Tongue (tissue), 2 donors: ENCODE results near the gene ZNF660. TPM values are rescaled to one million over a fixed set of nuclear protein-coding genes. Genes with fewer than 3 reads are reported as not detected.
A peak's percentile ranks its signal among the peaks of the same experiment; 100 is the strongest.

Experiments used
- DNase-seq: peaks from one replicate; pipeline ENCODE4 v3.0.0-alpha.2; 2015
- total RNA-seq: library from RNA; depleted of rRNA; stranded (reverse); fragments of >200 nt; gene quantifications from one replicate; pipeline ENCODE4 v1.2.3, GENCODE V29; 2014

The ZNF660 gene
- total RNA-seq, 1 donor from 2014 or later = 3.4 TPM

GRCh38 chr3:44632193-44632592 lies 47.4 kb downstream of the ZNF660 start:
- no peak for DNase-seq

DNA sequence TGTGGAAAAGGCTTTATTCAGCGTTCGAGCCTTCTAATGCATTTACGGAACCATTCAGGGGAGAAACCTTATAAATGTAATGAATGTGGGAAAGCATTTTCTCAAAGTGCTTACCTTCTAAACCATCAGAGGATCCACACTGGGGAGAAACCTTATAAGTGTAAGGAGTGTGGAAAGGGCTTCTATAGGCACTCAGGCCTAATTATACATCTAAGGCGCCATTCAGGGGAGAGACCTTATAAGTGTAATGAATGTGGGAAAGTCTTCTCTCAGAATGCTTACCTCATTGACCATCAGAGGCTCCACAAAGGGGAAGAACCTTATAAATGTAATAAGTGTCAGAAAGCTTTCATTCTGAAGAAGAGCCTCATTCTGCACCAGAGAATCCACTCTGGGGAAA lies 57.6 kb downstream of the ZNF660 start:
- DNase-seq = no peak

DNA sequence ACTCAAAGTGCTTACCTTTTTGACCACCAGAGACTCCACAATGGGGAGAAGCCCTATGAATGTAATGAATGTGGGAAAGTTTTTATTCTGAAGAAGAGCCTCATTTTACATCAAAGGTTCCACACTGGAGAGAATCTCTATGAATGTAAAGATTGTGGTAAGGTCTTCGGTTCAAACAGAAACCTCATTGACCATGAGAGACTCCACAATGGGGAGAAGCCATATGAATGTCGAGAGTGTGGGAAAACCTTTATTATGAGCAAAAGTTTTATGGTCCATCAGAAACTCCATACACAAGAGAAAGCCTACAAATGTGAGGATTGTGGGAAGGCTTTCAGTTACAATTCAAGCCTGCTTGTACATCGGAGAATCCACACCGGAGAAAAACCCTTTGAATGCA lies 58.3 kb downstream of the ZNF660 start:
- no peak for DNase-seq

GRCh38 chr3:44647771-44648170 lies 63.0 kb downstream of the ZNF660 start:
- no peak for DNase-seq

DNA sequence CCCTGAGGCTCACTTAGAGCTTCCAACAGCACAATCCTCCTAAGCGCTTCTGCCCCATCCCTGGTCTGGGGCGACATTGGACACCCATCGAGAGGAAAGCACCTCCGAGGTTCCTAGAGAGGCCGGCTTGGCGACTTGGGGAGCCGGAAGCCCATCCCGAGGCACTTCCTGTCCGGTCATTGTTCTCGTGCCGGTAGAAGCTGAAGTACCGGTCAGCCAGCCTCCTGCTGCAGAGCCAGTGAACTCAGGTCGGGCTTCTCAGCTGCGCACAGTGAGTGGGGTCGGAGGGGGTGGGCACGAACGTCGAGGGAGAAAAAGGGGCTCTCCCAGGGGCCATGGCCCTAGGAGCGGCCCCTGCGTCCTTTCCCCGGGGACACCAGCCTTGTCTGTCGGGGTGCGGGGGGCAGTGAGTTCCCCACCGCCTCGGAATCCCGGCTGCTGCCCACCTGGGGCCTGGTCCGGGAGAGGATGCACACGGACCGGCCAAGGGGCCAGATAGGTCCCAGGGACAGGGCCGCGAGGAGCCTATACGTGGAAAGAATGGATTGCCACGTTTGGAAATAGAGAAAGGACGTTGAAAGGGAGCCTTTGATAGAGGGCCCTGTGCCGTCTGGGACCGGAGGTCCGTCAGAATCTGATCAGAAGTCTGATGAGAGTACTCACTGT lies 63.9 kb downstream of the ZNF660 start, which contains the start of gene ZNF35:
TSS of gene ZNF35 (plus strand) at position 169 of the 666 bp plus-strand sequence. CDS start 2,336 bp downstream, outside the sequence.
- peak; percentile 90 for DNase-seq

Other genes starting within 250 kb of the ZNF660 start
- gene TCAIM, start 246.2 kb upstream of the ZNF660 start, total RNA-seq = 43.4 TPM
- gene ZNF445, start 107.3 kb upstream of the ZNF660 start, total RNA-seq = 23.4 TPM
- gene ZKSCAN7, start 29.8 kb upstream of the ZNF660 start, total RNA-seq = 9.1 TPM
- gene ZNF197, start 40.1 kb downstream of the ZNF660 start, total RNA-seq = 28.8 TPM
- gene ZNF35, start 63.8 kb downstream of the ZNF660 start, total RNA-seq = 13.6 TPM
- 10.5 TPM for gene ZNF502, start 127.7 kb downstream of the ZNF660 start, total RNA-seq
- gene ZNF501, start 144.7 kb downstream of the ZNF660 start, total RNA-seq = 10.6 TPM
- 31.8 TPM for gene KIAA1143, start 176.7 kb downstream of the ZNF660 start, total RNA-seq
- gene KIF15, start 176.8 kb downstream of the ZNF660 start, total RNA-seq = 8.8 TPM